AG20443 (cell line): ENCODE results near the gene RAB3B.
A peak's percentile ranks its signal among the peaks of the same experiment; 100 is the strongest.

ENCODE experiments used
- DNase-seq: peaks from one replicate; pipeline ENCODE4 v3.0.0; 2012; ENCODE audit warnings: low spot score, mixed read lengths

The RAB3B gene

GRCh38 chr1:51956528-51957509 is 33.7 kb downstream of the RAB3B start:
- DNase-seq, result peak; percentile 72

DNA sequence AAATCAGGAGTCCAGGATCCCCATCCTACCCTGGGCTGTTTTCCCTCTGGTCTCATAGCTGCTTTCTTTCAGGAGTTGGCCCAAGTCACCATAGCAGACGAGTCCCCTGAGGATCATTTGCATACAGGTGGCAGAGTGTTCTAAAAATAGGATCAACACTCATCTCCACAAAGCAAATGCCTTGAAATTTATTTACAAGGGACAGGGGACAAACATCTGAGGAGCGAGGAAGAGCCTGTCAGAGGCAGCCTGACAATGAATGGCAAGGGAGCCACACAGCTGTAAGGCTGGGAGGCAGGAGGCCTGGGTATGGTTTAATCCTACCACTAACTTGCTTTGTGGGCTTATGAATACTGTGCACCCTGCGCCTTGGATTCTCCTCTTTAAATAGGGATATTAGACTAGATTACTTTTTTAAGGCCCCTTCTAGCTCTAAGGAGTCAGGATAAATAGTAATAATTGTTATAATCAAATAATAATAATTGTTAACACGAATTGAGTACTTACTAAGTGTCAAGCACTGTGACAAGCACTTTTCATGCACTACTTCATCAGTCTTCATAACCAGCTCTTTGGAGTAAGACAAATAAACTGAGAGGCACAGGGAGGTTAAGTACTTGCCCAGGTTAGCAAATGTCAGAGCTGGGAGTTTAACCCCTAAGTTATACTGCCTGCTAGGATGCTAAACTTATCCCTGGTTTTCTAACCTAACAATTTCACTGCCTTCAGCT is 34.5 kb downstream of the RAB3B start:
- no peak for DNase-seq

DNA sequence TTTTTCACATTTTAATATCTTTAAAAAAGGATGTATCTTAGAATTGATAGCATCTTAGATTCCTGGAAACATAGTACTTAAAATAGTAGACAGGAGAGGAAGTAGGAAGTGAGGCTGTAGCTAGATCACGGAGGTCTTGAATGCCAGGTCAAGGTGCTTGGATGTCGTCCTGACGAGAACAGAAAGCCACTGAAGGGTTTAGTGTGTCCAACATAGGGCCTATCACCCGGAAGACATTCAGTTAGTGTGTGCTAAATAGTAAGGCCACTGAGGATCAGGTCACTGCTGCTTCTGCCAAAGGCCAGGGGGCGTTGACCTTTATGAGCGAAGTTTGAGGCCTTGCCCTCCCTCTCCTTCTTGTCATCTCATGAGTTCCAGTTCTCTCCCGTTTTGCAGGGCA is 35.7 kb downstream of the RAB3B start:
- no peak for DNase-seq

- DNase-seq, result no peak
Observed at GRCh38 chr1:51953079-51953478, 37.4 kb downstream of the RAB3B start.

DNA sequence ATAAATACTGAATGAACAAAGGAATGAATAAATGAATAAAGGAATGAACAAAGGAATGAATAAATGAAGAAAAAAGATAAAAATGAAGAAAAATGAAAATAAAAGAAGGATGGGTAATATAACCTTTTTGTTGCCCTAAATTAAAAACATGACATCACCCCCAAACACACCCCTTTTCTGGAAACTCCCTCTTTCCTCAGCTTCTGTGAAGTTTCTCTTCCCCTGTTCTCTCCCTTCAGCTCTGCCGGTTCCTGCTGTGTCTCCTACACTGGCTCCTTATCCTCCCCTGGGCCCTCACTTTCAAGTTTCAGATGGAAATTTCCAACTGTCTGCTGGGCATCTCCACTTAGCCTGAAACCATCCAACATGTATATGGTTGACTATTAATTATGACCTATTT is 37.9 kb downstream of the RAB3B start:
- no peak for DNase-seq

- no peak for DNase-seq
Observed at GRCh38 chr1:51950701-51951100, 39.8 kb downstream of the RAB3B start.

DNA sequence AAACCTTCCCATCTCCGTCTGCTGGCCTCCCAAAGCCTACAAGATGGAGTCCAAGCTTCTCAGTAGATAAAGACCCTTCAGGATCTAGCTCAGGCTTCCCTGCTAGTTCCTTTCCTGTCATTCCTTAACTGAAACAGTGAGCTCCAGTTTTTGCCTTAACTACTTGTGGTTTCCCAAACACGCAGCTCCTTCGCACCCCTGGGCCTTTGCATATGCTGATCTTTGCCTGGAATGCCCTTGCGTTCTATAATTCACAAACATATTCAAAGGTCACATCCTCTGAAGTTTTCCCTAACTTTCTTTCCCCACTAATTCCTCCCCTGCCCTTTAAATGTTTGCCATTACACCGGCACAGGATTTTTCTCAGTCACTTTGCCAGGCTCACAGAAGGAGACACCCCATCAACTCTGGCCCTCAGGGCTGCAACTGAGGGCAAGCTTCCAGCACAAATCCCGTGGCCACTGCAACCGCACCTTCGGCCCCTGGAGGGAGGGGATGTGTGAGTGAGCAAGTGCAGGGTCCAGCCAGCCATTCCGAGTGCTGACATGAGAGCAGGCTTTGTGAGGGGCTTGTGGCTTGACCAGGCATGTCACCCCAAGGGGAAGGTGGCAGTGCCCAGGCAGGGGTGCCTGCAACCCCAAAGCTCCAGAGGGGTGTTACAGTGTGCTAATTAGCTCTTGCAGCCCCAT is 41.3 kb downstream of the RAB3B start:
- DNase-seq, result no peak

GRCh38 chr1:51948491-51948915 is 42.0 kb downstream of the RAB3B start:
- DNase-seq, result no peak

GRCh38 chr1:51946300-51946699 is 44.2 kb downstream of the RAB3B start:
- DNase-seq, result peak; percentile 58

GRCh38 chr1:51945591-51945990 is 44.9 kb downstream of the RAB3B start:
- no peak for DNase-seq

GRCh38 chr1:51942281-51942680 is 48.2 kb downstream of the RAB3B start:
- DNase-seq, result no peak

DNA sequence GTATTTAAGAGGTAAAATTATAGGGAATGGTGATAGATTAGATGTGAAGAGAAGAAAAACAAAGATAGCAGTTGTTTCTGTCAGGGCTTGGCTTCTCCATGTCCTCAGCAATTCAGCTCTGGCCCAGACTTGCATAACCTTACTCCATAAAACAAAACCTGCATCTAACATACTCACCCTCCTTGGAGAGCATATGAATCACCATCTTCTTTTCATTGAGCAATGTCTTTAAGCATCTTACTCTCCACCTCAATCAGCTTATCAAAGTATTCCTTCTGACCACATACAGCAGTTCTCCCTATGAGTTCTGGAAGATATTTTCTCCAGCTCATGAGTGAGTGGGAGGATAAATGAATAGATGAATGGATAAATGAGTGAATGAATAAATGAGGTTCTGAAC is 49.0 kb downstream of the RAB3B start:
- DNase-seq, result no peak

GRCh38 chr1:51937112-51937511 is 53.4 kb downstream of the RAB3B start:
- no peak for DNase-seq

DNA sequence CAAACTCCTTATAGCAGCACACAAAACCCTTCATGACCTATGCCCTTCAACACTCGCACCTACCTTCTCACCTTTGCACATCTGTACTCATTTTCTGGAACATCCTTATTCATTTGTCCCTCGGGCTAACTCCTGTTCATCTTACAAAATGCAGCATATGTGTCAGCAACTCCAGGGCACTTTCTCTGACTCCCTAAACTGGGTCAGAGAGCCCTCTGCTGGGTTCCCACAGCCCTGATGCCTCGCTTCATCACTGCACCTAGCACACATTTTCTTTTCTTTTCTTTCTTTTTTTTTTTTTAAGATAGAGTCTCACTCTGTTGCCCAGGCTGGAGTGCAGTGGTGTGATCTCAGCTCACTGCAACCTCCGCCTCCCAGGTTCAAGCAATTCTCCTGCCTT is 54.0 kb downstream of the RAB3B start:
- no peak for DNase-seq

DNA sequence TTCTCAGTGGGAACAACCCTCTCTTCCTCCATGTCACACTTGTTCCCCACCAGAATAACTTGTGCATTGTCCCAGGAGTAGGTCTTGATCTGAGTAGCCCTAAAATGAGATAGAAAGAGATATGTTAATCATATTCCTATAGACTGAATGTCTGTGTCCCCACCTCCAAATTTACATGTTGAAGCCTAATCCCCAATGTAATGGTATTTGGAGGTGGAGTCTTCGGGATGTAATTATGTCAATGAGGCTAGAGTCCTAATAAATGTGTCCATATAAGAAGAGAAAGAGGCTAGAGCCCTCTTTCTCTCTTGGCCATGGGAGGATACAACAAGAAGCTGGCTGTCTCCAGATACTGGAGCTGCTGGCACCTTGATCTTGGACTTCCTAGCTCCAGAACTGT is 57.2 kb downstream of the RAB3B start:
- DNase-seq, result no peak

GRCh38 chr1:51930329-51930728 is 60.2 kb downstream of the RAB3B start:
- DNase-seq, result no peak

- DNase-seq, result no peak
Observed at GRCh38 chr1:51928896-51929295, 61.6 kb downstream of the RAB3B start.

DNA sequence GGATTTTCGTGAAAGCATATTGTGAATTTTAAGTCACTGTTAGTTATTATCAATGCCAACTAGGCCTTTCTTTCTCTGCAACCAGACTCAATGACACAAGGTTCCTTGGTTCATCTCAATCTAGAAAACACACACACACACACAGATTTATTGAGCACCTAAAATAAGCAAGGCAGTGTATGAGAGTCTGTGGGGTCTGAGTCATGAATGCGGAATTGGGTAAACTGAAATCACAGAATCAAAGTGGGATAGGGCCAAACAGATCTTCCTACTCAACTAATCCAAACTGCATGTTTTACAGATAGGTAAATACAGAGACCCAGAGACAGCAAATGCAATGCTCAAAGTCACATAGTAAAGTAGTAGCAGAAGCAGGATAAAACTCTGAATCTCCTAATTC is 63.5 kb downstream of the RAB3B start:
- DNase-seq, result no peak

DNA sequence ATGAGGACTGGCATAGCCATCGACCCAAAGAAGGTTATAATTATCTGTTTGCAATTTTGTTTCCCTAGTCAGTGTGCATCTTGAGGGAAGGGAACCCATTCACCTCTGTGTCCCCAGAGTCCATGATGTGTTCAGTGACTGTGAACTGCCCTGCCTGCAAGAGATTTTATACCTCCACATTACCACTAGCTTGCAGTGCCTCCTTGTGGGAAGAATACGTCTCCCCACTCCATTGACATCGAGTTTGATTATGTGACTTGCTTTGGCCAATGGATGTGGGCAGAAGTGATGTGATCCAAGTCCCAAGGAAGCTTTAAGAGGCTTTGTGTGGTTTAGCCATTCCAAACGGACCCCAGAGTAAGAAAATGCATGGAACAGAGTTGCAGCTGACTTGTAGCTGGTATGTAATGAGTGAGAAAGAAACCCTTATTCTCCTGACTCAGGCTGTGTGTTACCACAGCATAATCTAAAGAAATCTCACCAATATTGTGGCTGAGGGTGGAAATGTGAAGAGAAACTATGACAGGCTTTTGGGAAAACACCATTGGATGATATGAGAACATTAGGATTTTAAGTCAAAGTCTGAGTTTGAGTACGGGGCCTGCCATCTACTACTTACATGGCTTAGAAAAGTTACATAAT is 64.2 kb downstream of the RAB3B start:
- peak; percentile 59 for DNase-seq

- DNase-seq, result peak; percentile 78
Observed at GRCh38 chr1:51924455-51924854, 66.0 kb downstream of the RAB3B start.

GRCh38 chr1:51922040-51922439 is 68.5 kb downstream of the RAB3B start:
- DNase-seq, result no peak

DNA sequence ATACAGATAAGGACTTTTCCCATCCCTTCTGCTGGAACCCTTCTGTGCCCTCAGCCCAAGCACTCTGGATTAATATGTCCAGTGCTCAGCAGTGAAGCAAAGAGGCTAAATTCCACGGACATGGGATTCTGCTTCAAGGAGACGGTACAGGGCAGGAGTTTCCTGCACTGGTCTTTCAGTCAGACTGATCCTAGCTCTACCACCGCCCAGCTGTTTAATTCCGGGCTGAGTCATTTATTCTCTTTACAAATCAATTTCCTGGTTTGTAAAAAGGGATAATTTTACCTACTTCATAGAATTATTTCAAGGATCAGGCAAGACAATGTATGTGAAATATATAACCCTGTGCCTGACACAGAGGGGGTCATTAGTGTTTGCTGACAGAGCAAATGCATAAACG is 70.4 kb downstream of the RAB3B start:
- no peak for DNase-seq
